Stimulated activated CD4-positive, alpha-beta T cell treated with anti-CD3 and anti-CD28 coated beads, Interleukin-4, amount 100 ng/mL, for 4 hours (primary cell): Measurements from ENCODE around the gene INPP5A.

ENCODE experiments used
- DNase-seq, 2 experiments: peaks; one replicate each; pipeline ENCODE4 v3.0.0-alpha.2; 2020

INPP5A gene

DNA sequence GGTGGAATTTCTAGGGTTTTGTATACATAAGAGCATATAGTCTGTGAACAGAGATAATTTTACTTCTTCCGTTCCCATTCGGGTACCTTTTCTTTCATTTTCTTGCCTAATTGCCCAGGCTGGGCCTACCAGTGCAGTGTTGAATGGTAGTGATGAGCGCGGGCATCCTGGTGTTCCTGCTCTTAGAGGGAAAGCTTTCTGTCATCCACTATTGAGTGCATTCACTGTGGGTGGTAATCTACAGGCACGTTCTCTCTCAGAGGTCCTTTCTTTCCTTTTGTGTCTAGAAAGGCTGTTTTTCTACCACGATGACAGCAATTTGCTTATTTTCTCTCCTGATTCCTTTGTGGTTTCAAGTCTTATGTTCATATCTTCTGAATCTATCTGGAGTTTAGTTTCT, 65.0 kb downstream of the INPP5A start:
- no peak for DNase-seq

DNA sequence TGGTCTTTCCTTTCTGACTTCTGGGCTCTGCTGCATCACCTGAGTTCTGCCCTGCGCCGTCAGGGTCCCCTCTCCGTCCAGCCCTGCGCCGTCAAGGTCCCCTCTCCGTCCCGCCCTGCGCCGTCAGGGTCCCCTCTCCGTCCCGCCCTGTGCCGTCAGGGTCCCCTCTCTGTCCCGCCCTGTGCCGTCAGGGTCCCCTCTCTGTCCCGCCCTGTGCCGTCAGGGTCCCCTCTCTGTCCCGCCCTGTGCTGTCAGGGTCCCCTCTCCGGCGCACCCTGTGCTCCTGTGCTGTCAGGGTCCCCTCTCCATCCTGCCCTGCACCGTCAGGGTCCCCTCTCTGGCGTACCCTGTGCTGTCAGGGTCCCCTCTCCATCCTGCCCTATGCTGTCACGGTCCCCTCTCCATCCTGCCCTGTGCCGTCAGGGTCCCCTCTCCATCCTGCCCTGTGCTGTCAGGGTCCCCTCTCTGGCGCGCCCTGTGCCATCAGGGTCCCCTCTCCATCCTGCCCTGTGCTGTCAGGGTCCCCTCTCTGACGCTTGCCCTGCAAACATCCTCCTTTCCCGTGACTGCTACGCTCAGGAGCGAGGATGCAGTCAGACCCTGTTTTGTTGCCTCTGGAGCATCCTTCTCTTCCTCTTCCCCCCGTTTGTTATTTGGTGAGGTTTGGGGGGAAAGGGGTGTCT, 66.4 kb downstream of the INPP5A start:
- no peak for DNase-seq

DNA sequence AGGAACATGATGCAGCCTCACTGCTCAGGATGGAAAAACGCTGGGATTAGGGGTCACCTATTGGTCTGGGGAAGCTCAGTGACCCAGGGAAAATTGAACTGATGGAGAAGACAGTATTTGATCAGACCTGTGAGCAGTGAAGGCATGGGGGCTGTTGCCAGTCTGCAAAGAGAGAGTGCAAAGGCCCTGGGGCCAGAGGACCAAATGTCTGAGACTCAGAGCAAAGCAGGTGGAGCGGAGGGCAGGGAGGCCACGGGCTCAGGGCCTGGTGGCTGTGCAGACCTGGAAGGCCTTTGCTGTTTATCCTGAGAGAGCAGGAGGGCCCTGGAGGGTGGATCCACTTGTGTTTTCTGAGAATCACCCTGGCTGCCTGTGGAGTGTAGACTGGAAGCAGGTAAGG, 67.1 kb downstream of the INPP5A start:
- DNase-seq: no peak

- no peak for DNase-seq
Observed at GRCh38 chr10:132605390-132605789, 67.8 kb downstream of the INPP5A start.

- no peak for DNase-seq
Observed at GRCh38 chr10:132606031-132606491, 68.5 kb downstream of the INPP5A start.

DNA sequence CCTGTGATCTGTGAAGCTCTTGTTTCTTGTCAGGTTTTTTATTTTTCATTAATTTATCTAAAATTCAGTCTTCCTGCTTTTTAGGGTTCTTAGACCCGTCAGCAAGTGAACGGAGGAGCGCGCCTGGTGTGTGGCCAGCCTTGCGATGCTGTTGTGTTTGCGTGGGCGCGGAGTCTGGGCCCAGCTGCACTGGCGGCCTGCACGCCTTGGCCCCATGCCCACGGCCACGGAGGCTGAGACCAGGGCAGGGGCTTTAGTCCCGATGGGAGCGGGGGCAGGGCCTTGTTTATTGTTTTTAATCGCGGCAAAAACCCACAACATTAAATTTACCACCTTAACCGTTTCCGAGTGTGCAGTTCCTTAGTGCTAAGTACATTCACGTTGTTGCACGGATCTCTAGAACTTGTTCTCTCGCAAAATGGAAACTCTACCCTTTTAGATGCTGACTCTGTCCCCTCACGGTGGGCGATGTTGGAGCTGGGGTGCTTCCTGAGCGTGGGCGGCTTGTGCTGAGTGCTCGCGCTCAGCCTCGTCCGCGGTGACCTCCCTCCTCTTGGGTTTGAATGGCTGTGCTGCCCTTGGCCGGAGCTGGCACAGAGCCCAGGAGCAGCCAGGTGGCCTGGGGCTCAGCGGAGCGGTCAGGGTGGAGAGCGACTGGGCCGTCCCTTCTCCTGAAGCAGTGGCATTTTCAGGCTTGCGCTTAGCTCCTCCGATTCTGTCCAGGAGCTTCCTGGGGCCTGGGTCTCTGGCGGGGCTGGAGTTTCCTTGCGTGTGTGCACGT, 69.1 kb downstream of the INPP5A start:
- DNase-seq: no peak

DNA sequence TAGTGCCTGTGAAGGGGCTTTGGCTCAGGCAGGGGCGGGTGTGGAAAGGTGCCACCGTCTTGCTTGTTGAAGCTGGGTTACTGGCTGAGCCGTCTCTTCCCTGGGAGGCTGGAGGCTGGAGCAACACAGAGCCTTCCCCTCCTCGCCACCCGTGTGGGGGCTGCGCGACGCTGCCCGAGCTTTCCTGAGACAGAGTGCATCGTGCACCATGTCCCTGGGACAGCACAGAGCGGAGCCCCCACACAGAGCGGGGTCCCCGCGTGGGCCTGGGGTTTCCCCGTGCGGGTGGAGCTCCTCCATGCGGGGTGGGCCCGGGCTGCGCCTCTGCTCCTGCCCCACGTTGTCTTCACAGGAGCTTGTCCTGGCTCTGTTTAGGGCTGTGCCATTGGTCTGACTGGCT, 69.9 kb downstream of the INPP5A start:
- no peak for DNase-seq

GRCh38 chr10:132607961-132608495, 70.4 kb downstream of the INPP5A start:
- no peak for DNase-seq

DNA sequence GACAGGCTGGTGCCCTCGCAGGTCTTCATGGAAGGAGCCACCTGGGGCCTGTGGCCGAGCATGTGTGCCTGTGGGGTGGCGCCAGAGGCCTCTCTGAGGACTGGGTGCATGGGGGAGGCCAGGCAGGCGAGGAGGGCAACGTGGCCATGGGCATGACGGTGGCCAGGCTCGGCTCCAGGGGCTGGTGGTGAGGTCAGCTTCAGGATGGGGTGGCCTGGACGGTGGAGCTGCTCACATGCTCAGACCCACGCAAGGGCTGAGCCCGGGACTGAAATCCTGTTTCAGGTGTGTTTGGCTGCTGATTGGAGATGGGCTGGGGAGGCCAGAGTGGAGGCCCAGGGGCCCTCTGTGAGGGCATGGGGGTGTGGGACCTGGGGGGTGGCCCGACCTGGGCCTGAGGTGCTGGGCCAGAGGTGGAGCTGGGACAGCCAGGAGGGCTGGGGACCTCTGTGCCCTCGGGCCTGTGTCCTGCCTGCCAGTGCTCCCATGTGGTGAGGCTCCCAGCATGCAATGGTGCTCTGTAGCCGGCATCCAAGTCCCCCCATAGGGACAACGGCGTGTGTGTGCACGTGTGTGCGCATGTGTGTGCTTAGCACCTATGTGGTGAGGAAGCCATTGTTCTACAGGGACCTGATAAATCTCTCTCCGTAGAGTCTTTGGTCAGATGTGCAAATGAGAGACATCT, 71.1 kb downstream of the INPP5A start:
- DNase-seq: no peak

DNA sequence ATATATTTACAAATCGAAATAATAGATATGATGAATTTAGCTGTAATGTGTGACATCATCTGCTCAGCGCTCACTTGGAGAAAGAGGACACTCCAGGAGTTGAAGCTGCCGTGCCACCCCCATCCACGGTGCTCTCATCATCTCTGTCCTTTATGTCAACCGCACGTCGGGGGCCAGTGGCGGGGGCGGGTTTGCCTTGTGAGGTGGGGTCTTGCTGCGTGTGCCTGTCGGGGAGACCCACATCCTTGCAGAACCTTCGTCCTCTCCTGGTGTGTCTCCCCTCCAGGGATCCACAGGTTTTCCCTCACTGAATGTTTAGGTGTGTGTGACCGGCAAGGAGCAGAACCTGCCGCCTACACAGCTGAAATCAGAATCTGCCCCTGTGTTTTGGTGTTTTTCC, 71.6 kb downstream of the INPP5A start:
- DNase-seq: no peak

DNA sequence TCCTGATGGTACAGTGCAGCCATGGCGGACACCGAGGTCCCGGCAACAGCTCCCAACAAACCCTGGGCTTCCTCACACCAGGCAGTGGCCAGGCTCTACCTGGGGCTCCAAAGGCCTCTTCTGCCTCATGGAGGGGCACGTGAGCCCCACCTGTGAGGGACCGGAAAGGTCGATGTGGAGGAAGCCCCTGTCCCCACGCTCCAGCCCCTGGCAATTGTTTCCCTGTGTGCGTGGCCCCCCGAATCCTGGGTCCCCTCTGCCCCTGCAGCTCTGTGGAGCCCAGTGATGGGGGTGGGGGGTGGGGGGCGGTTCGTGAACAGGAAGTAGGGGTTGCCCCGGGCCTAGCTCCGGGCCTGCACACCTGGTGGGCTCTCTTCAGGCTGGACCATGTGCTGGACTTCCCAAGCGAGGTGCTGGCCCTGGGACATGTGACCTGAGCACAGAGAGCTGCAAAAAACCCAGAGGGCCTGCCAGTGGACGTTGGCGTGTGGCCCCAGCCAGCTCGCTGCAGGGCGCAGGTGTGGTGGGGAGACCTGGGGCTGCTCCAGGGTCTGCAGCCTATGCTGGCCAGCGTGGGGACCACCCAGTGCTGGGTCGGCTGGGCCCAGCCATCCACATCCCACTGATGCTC, 72.6 kb downstream of the INPP5A start:
- DNase-seq: no peak

DNA sequence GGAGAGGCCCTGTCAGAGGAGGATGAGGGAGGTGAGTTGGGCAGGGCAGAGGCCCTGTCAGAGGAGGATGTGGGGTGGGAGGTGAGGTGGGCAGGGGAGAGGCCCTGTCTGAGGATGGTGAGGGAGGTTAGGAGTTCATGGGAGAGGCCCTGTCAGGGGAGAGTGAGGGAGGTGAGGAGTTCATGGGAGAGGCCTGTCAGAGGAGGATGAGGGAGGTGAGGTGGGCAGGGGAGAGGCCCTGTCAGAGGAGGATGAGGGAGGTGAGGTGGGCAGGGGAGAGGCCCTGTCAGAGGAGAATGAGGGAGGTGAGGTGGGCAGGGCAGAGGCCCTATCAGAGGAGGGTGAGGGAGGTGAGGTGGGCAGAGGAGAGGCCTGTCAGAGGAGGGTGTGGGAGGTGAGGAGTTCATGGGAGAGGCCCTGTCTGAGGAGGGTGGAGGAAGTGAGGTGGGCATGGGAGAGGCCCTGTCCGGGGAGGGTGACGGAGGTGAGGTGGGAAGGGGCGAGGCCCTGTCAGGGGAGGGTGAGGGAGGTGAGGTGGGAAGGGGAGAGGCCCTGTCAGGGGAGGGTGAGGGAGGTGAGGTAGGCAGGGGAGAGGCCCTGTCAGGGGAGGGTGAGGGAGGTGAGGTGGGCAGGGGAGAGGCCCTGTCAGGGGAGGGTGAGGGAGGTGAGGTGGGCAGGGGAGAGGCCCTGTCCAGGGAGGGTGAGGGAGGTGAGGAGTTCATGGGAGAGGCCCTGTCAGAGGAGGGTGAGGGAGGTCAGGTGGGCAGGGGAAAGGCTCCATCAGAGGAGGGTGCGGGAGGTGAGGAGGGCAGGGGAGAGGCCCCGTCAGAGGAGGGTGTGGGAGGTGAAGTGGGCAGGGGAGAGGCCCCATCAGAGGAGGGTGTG, 73.7 kb downstream of the INPP5A start:
- DNase-seq: no peak

- peak in 1 of 2 experiments; percentile 43 for DNase-seq
Observed at GRCh38 chr10:132611986-132612385, 74.4 kb downstream of the INPP5A start.

DNA sequence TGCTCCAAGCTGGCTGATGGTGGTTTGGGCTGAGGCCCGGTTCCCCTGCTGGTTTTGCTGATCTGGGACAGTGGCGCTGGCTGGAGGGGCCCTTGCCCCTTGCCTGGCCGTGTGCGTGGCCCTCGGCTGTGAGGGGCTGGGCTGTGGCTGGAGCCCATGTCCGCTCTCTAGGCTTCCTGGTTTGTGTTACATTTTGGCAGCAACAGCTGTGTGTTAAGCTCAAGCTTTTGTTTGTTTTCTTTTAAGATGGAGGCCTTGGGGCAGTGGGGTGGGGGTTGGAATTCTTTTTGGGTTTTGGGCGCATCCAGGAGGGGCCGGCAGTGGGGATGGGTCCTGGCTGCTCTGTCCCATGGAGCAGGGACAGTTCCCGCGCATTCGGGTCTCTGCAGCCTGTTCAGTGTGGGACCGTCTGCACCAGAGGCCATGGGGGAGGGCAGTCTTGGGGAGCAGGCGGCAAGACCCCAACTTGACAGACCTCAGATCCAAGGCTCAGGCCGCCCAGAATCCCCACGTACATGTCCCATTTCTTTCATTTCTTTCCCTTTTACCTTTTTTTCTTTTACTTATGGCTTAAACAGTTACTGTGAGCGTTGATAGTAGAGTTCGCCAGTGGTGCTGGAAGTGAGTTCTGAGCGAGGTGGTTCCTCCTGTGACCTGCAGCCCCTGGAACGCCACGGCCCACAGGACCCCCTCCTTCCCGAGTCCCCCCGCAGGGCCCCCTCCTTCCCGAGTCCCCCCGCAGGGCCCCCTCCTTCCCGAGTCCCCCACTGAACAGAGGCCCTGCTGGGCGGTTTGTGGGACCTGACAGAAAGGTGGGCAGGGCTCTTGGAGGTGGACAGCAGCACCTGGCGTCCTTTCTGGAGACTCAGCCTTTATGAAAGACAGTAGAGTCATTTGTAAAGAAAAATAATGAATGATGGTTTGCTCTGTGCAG, 75.3 kb downstream of the INPP5A start:
- no peak for DNase-seq

DNA sequence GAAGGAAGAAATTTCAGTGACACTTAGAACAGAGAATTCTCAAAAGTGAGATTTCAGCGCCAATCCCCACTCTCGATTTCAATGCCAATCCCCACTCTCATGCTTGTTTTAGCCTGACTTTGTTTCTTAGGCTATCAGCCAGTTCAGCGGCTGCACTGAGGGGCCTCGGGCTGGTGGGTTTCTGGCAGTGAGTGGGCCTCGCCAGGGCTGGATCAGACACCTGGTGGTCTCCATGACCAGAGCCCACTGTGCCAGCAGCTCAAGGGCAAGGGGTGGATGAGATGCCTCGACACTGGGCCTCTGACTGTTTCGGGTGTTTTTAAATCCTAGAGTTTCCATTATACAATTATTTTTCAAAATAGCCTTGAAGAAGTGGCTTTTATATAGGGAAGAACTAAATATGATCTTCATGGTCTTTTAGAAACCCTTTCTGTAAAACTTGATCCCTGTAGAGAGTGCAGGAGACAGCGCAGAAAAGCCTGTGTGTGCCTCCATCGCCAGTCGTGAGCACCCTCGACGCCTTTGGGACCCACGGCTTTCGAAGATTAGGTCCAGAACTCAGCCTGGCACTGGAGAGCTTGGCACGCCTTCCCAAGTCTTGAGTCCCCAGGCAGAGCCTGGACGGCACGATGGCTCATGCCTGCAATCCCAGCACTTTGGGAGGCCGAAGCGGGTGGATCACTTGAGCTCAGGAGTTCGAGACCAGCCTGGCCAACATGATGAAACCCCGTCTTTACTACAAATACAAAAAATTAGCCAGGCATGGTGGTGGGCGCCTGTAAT, 76.2 kb downstream of the INPP5A start:
- no peak for DNase-seq

DNA sequence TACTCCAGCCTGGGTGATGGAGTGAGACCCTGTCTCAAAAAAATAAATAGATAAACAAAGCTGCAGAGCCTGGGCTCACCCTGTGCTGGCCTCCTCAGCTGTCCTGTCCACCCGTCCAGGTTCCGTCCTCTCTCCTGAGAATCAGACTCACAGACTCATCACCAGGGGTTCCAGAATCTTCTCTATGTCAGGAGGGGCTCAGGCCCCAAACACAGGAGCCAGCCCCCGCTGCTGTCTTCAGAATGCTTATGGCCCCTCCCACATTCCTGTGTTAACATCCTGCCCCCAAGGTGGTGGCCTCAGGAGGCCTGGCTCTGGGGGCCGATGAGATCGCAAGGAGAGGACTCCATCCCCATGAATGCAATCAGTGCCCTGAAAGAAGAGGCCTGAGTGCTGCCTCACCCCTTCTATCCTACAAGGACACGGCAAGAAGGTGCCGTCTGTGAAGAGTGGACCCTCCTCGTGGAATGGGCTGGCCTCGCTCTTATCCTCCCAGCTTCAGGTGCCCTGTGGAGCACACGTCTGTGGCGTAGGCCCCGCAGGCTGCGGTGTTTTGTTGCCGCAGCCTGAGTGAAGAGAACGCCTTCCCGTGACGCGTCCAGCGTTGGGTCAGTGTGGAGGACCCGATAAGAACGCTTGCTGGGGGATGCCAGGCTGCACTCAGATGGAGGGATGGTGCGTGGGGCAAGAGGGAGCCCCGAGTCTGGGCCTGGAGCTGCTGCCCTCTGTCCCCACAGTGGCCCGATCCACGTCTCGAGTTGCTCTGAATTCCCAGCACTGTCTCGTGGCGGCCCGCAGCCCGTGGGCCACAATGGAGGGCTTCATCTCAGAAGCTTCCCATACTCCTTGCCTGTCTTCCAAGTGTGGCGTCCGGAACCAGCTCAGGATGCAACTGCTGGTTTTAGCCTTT, 77.1 kb downstream of the INPP5A start:
- DNase-seq: no peak

- no peak for DNase-seq
Observed at GRCh38 chr10:132615341-132616169, 78.0 kb downstream of the INPP5A start.
